Left lobe of liver (tissue), 2 donors: ENCODE results near the gene DRICH1. TPM values are rescaled to one million over a fixed set of nuclear protein-coding genes. Genes with fewer than 3 reads are reported as not detected.
"Not testable (repeated sequence)": the region's sequence is repeated elsewhere in the genome, so short reads cannot be mapped to it uniquely, and the experiment has no call there.

Experiments
- ATAC-seq: fragments of 200-7000 bp; cut with Tn5 transposase; one replicate; pipeline ENCODE4 v1.9.1; 2020; ENCODE audit warnings: mild to moderate bottlenecking, moderate library complexity
- DNase-seq: peaks from one replicate; pipeline ENCODE4 v3.0.0-alpha.2; 2020; ENCODE audit warnings: low spot score
- total RNA-seq: library from RNA; stranded (reverse); gene quantifications from one replicate; pipeline ENCODE4 v1.2.1, GENCODE V29; 2021
- donor health status: DM: no; HTN: no; CAD: no; lungs with moderate emphysema.
- donor health status: DM: no; HTN: yes; CAD: no.

Gene DRICH1
- total RNA-seq = 0.18 TPM

DNA sequence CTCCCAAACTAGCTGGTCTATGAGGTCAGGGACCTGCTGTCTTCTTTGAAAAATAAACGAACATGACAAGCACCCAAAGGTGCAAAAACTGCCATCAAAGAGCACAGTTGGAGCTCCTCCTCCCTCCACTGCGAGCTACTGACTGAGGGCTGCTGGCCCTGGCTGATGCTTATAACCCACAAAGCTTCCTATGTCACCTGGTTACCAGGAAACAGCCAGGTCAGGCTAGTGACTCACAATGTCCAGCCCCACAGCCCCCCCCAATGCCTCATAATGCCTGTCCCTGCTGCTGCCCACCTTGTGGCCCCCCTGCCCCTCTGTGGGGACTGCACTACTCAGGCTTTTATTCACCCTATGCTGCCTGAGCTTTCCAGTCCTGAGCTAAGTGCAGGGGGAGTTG, at the start of gene DRICH1:
TSS of gene DRICH1 (minus strand) at position 144 of the 400 bp plus-strand sequence. CDS start 298 bp downstream, outside the sequence.
- DNase-seq = no peak
- no peak for ATAC-seq

GRCh38 chr22:23681026-23681809, 49.1 kb upstream of the DRICH1 start:
- no peak for DNase-seq
- no peak for ATAC-seq

DNA sequence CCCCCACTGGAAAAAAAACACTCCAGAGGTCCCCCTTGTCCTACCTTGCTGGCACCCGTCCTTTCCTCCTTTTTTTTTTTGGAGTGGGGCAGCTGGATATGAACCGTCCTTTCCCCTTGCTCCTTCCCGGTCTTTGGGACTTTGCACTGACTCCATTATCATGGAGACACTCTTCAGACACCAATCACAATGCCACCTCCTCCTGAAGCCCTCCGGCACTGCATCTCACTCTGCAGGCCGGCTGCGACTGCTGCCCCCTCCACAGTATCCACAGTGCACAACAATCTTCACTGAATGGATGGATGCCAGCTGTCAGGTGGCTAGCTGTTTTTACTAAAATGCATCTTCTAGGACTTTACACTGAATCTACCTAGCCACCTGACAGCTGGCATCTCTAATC, 46.0 kb upstream of the DRICH1 start:
- ATAC-seq (no peak), DNase-seq (no peak)

- no peak for ATAC-seq
- no peak for DNase-seq
Measured at GRCh38 chr22:23677701-23677995, 45.5 kb upstream of the DRICH1 start.

GRCh38 chr22:23676841-23677700, 45.0 kb upstream of the DRICH1 start:
- not testable (repeated sequence) for DNase-seq, ATAC-seq

GRCh38 chr22:23675502-23676415, 43.6 kb upstream of the DRICH1 start:
- DNase-seq = peak; percentile 61
- ATAC-seq = peak; percentile 74

DNA sequence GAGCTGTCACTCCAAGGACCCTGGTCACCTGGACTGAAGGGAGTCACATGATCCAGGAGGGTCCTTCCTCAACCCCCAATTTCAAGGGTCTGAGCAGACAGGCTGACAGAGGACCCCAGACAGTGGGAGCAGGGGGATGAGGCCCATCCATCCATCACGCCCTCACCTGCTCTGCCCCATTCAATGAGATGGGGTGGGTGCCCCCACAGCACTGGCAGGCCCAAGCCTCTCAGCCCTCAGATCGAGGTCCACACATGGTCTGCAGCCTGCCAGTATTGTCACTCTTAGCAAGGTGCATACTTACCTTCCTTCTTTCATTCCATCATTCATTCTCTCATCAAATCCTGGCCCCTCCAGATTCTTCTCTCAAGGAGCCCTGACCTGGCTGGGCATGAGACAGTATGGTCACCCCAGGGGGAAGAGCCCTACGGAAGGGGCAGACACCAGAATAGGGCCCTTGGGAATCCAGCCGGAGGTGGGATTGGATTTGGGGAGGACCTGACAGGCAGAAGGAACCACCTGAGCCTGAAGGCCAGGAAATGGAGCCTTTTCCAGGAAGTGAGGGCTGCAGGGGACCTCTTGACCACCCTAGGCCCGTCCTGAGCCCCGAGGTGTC, 42.9 kb upstream of the DRICH1 start:
- ATAC-seq, DNase-seq: not testable (repeated sequence)

GRCh38 chr22:23673826-23674690, 41.9 kb upstream of the DRICH1 start:
- DNase-seq (no peak), ATAC-seq (no peak)

DNA sequence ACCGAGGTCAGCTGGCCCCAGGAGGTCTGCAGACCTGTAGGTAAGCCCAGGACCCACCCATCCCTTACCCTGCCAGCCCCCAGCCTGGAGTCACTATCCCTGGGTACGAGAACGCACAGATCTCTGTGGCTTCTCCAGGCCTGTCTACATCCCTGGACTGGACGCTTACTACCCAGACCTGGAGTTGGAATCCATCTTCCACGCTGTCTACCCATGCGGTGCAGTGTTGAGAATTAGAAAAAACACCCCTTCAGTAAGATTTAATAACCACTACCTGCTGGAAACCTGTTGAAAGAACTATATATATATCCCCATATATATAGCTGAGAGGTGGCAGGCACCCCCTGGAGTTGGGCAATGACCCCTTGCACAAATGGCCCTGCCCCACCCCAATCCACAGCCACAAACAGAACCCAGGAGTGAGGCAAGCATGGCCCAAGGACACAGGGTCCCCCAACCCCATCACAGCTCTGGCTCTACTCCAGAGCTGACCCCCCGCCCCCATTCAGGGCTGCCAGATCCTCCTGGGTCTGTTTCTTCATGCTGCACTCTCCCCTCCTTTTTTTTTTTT, 41.0 kb upstream of the DRICH1 start:
- DNase-seq (no peak), ATAC-seq (no peak)

DNA sequence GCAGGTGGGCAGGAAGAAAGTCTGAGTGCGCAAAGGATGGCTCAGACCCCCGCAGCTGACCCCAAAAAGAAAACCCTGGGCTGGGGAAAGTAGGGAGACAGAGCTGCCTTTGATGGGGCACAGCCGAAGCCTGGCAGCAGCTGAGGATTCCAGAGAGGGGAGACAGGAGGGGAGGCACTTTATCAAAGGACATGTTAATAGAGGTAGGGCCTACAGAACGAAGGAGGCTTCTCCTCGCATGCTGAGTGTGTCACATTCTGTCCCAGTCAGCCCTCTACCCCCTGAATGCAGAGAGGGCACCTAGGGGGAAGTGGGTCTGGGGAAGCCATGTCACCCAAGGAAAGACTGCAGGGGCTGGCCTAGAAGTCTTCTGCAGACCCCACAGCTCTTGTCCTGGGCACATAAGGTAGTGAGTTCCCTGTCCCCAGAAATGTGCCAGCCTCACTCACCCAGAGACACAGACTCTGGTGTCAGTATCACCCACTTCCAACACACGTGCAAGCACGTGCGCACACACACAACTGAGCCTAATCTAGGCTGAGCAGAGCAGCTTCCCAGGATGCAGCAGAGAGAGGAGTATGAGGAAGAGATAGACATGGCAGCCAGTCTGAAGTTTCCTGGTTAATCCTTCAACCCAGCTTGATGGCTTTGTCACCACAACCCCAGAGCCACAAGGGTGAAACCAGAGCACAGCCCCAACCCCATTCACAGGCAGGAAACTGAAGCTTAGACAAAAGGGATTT, 40.4 kb upstream of the DRICH1 start:
- not testable (repeated sequence) for ATAC-seq, DNase-seq

- ATAC-seq, DNase-seq: not testable (repeated sequence)
Measured at GRCh38 chr22:23671387-23671786, 39.3 kb upstream of the DRICH1 start.

GRCh38 chr22:23670378-23671295, 38.5 kb upstream of the DRICH1 start:
- no peak for ATAC-seq
- DNase-seq = no peak

DNA sequence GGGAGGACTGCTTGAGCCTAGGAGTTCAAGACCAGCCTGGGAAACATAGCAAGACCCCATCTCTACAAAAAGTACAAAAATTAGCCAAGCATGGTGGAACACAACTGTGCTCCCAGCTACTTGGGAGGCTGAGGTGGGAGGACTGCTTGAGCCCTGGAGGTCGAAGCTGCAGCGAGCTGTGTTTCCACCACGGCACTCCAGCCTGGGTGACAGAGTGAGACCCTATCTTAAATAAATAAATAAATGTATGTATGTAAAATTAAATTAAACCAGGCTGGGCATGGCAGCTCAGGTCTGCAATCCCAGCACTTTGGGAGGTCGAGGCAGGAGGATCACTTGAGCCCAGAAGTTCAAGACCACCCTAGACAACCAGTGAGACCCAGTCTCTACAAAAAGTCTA, 28.3 kb upstream of the DRICH1 start:
- DNase-seq, ATAC-seq: not testable (repeated sequence)

DNA sequence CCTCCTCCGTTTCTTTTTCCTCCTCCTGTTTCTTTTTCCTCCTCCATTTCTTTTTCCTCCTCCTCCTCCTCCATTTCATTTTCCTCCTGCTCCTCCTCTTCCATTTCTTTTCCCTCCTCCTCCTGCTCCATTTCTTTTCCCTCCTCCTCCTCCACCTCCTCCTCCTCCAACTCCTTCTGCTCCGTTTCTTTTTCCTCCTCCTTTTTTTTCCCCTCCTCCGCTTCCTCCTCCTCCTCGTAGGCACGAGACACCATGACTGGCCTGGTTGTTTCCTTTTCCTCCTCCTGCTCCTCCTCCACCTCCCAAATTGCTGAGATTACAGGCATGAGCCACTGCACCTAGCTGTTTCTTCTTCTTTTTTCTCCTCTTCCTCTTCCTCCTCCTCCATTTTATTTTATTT, 25.6 kb upstream of the DRICH1 start:
- DNase-seq (no peak), ATAC-seq (no peak)

GRCh38 chr22:23655891-23656475, 23.9 kb upstream of the DRICH1 start:
- DNase-seq = no peak
- ATAC-seq = no peak

DNA sequence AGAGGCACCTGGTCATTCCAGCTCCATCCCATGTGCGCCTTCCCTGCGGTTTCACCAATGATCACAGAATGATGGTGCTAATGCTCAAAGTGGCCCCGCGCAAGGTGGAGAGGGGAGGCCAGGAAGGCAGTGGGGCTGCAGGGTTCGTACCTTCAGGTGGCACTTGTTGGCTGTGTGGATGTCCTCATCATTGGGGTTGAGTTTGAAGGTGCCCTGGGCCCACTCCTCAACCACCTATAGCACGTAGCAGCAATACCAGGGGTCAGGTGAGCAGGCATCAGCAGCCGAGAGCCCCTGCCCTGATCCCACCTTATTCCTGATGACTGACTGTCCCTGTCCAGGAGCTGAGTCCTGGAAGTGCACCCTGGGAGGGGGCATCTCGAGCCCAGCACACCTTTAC, 20.6 kb upstream of the DRICH1 start:
- no peak for ATAC-seq

GRCh38 chr22:23652286-23652685, 20.2 kb upstream of the DRICH1 start:
- ATAC-seq = no peak
- no peak for DNase-seq

More for the DNA sequence above, 20.6 kb upstream of the DRICH1 start:
- DNase-seq = no peak
